Fibroblast of pulmonary artery (primary cell): ENCODE measurements around the gene RGR.
A peak's percentile ranks its signal among the peaks of the same experiment; 100 is the strongest.

Experiments used
- DNase-seq: peaks from one replicate; pipeline ENCODE4 v3.0.0-alpha.2; 2010; ENCODE audit warnings: low read depth
- H3K4me3 ChIP-seq: replicated peaks from 2 replicates; pipeline ENCODE4 v1.5.1; 2011; ENCODE audit warnings: low read depth, mild to moderate bottlenecking, control low read depth, low read length, moderate library complexity
- CTCF ChIP-seq: IDR thresholded peaks from 2 replicates; pipeline ENCODE4 v1.5.1; 2011; ENCODE audit warnings: mild to moderate bottlenecking, control low read depth, low read length, inconsistent platforms; ENCODE audit errors: missing control alignments

RGR gene

GRCh38 chr10:84291384-84291783 is 46.5 kb downstream of the RGR start:
- H3K4me3 ChIP-seq, result no peak overlapping the region
- DNase-seq, result peak; percentile 81
- TF ChIP-seq CTCF, result no peak

GRCh38 chr10:84292502-84292901 is 47.6 kb downstream of the RGR start:
- H3K4me3 ChIP-seq, result no peak overlapping the region
- TF ChIP-seq CTCF, result no peak
- DNase-seq, result no peak

- no peak for DNase-seq
- no peak overlapping the region for H3K4me3 ChIP-seq
- TF ChIP-seq CTCF, result no peak
Measured at GRCh38 chr10:84293171-84293570, 48.3 kb downstream of the RGR start.

DNA sequence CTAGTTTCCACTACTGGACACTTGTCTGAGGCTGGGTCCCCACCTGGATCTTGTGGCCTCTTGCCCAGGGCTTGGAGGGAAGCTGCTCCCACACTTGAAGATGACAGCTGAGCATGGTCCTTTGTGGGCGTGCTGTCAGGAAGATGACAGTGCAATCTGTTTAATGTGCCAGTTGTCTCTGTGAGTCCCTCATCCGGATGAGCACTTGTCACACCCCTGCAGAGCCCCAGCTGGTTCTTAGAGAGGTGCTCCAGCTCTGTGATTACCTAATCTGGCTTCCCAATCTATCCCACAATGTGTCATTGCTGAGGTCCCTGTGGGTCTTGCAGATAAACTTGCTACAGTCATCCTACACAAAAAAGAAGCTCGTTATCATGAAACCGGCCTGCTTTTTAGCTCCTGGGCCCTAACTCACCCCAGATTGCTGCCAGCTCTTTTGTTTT is 48.7 kb downstream of the RGR start:
- TF ChIP-seq CTCF, result no peak
- DNase-seq, result no peak
- H3K4me3 ChIP-seq, result no peak overlapping the region

DNA sequence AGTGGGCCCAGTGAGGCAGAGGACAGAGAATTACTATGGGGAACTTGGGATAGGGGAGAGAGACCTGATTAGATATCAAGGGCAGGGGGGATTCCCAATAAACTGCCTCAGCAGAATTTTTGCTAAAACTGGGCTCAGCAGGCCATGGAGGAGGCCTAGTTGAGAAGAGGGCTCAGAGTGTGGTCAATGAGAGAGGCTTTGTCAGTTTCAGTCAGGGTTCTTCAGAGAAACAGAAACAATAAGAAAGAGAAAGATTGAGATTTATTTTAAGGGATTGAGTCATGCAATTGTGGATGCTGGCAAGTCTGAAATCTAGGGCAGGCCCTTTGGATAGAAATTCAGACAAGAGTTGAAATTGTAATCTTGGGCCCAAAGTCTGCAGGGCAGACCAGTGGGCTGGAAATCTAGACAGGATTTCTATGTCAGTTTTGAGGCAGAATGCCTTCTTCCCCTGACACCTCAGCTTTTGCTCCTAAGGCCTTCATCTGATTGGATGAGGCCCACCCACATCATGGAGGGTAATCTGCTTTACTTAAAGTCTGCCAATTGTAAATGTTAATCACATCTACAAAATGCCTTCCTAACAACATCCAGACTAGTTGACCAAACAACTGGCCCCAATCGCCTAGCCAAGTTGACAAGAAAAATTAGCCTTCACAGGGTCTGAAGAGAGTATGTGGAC is 50.1 kb downstream of the RGR start:
- H3K4me3 ChIP-seq, result no peak overlapping the region
- no peak for TF ChIP-seq CTCF
- no peak for DNase-seq

GRCh38 chr10:84296091-84296981 is 51.5 kb downstream of the RGR start:
- TF ChIP-seq CTCF, result no peak
- H3K4me3 ChIP-seq, result no peak overlapping the region
- peak; percentile 79 for DNase-seq
